WTC11 (cell line): Measurements from ENCODE around the gene MYG1.

ENCODE experiments used
- CBFB ChIP-seq: sonication (generic); formaldehyde crosslinking; IDR thresholded peaks from 2 replicates; pipeline ENCODE4 v1.8.1; 2022; ENCODE audit warnings: mild to moderate bottlenecking, low read depth, missing genetic modification reagents
- FOXK1 ChIP-seq: sonication (generic); formaldehyde crosslinking; IDR thresholded peaks from 2 replicates; pipeline ENCODE4 v1.8.0; 2022; ENCODE audit warnings: mild to moderate bottlenecking, moderate library complexity, missing genetic modification reagents
- NR3C1 ChIP-seq: sonication (generic); formaldehyde crosslinking; conservative IDR thresholded peaks from 2 replicates; pipeline ENCODE4 v1.8.1; 2023; ENCODE audit warnings: low read depth, mild to moderate bottlenecking, missing genetic modification reagents
- ZBTB21 ChIP-seq: sonication (generic); formaldehyde crosslinking; IDR thresholded peaks from 2 replicates; pipeline ENCODE4 v1.8.1; 2023; ENCODE audit warnings: mild to moderate bottlenecking, missing genetic modification reagents, borderline replicate concordance
- TF ChIP-seq, protein P1 (sequence below): sonication (generic); formaldehyde crosslinking; IDR thresholded peaks from 2 replicates; pipeline ENCODE4 v1.8.1; 2023; ENCODE audit warnings: mild to moderate bottlenecking, missing genetic modification reagents, moderate library complexity
- TF ChIP-seq, protein P2 (sequence below): fragments of 200-600 bp; IDR thresholded peaks from 2 replicates; pipeline ENCODE4 v1.8.0; 2022; ENCODE audit warnings: antibody characterized with exemption
- TF ChIP-seq, protein P3 (sequence below): sonication (generic); formaldehyde crosslinking; IDR thresholded peaks from 2 replicates; pipeline ENCODE4 v1.8.0; 2022; ENCODE audit warnings: mild to moderate bottlenecking, missing genetic modification reagents

DNA sequence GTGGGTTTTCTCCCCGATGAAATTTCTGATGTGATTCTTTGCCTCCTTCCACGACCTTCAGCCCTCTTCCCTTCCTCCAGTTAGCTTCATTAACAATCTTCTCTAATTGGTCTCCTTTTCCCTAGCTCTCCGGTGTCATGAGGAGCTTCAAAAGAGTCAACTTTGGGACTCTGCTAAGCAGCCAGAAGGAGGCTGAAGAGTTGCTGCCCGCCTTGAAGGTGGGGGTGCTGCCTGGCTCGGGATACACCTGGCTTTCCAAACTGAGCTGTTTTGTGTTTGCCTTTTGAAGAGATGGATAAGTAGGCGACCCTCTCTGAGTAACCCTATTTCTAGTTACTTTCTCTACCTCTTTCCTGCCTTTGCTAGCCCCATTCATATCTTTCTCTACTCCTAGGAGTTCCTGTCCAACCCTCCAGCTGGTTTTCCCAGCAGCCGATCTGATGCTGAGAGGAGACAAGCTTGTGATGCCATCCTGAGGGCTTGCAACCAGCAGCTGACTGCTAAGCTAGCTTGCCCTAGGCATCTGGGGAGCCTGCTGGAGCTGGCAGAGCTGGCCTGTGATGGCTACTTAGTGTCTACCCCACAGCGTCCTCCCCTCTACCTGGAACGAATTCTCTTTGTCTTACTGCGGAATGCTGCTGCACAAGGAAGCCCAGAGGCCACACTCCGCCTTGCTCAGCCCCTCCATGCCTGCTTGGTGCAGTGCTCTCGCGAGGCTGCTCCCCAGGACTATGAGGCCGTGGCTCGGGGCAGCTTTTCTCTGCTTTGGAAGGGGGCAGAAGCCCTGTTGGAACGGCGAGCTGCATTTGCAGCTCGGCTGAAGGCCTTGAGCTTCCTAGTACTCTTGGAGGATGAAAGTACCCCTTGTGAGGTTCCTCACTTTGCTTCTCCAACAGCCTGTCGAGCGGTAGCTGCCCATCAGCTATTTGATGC is 30.6 kb upstream of the MYG1 start:
- TF ChIP-seq, protein P1, sequence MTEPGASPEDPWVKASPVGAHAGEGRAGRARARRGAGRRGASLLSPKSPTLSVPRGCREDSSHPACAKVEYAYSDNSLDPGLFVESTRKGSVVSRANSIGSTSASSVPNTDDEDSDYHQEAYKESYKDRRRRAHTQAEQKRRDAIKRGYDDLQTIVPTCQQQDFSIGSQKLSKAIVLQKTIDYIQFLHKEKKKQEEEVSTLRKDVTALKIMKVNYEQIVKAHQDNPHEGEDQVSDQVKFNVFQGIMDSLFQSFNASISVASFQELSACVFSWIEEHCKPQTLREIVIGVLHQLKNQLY (CRISPR knock-in tag), result no peak
- TF ChIP-seq, protein P2, sequence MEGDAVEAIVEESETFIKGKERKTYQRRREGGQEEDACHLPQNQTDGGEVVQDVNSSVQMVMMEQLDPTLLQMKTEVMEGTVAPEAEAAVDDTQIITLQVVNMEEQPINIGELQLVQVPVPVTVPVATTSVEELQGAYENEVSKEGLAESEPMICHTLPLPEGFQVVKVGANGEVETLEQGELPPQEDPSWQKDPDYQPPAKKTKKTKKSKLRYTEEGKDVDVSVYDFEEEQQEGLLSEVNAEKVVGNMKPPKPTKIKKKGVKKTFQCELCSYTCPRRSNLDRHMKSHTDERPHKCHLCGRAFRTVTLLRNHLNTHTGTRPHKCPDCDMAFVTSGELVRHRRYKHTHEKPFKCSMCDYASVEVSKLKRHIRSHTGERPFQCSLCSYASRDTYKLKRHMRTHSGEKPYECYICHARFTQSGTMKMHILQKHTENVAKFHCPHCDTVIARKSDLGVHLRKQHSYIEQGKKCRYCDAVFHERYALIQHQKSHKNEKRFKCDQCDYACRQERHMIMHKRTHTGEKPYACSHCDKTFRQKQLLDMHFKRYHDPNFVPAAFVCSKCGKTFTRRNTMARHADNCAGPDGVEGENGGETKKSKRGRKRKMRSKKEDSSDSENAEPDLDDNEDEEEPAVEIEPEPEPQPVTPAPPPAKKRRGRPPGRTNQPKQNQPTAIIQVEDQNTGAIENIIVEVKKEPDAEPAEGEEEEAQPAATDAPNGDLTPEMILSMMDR, result no peak
- TF ChIP-seq NR3C1 (CRISPR knock-in tag), result no peak
- no peak for TF ChIP-seq ZBTB21 (CRISPR knock-in tag)
- TF ChIP-seq CBFB (CRISPR knock-in tag), result no peak
- TF ChIP-seq FOXK1 (CRISPR knock-in tag), result no peak
- TF ChIP-seq, protein P3, sequence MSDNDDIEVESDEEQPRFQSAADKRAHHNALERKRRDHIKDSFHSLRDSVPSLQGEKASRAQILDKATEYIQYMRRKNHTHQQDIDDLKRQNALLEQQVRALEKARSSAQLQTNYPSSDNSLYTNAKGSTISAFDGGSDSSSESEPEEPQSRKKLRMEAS (CRISPR knock-in tag), result no peak
